Breast epithelium (tissue), 4 donors: Measurements from ENCODE around the gene THAP10. TPM values are rescaled to one million over a fixed set of nuclear protein-coding genes. Genes with fewer than 3 reads are reported as not detected.
A peak's percentile ranks its signal among the peaks of the same experiment; 100 is the strongest.

Experiments
- DNase-seq, 2 donors: peaks; one replicate each; pipeline ENCODE4 v3.0.0-alpha.2; 2019; ENCODE audit warnings: low spot score in 2 of 2
- H3K27ac ChIP-seq, 2 donors: fragments of 200-600 bp; sonication (generic) in 1 of 2; one replicate each; pipeline ENCODE4 v1.5.1; 2016 to 2019; ENCODE audit warnings: mild to moderate bottlenecking in 1 of 2
- H3K27me3 ChIP-seq, 2 donors: fragments of 200-600 bp; sonication (generic) in 1 of 2; one replicate each; pipeline versions ENCODE4 v1.5.1 to v1.6.0; 2017 to 2019; ENCODE audit warnings: control low read depth in 1 of 2, mild to moderate bottlenecking in 1 of 2
- H3K36me3 ChIP-seq: fragments of 200-600 bp; one replicate; pipeline ENCODE4 v1.5.1; 2019
- H3K4me1 ChIP-seq, 2 donors: fragments of 200-600 bp; sonication (generic); one replicate each; pipeline ENCODE4 v1.5.1; 2016 to 2019; ENCODE audit warnings: control low read depth in 1 of 2
- H3K4me3 ChIP-seq, 3 donors: fragments of 200-600 bp; sonication (generic); 1 replicate in 2 of 3; 2 replicates in 1 of 3; pipeline ENCODE4 v1.5.1; 2016 to 2019; ENCODE audit warnings: mild to moderate bottlenecking in 3 of 3, moderate library complexity in 2 of 3
- H3K9me3 ChIP-seq, 2 donors: fragments of 200-600 bp; sonication (generic) in 1 of 2; one replicate each; pipeline ENCODE4 v1.5.1; 2016 to 2019; ENCODE audit warnings: control low read depth in 1 of 2
- CTCF ChIP-seq, 3 donors: fragments of 450-650 bp; IDR thresholded peaks; one replicate each; pipeline ENCODE4 v1.5.1; 2016 to 2017; ENCODE audit warnings: antibody characterized with exemption in 3 of 3, mild to moderate bottlenecking in 3 of 3, moderate library complexity in 3 of 3
- POLR2A ChIP-seq: fragments of 450-650 bp; IDR thresholded peaks from one replicate; pipeline ENCODE4 v1.6.1; 2016; ENCODE audit warnings: antibody characterized with exemption, mild to moderate bottlenecking, moderate library complexity
- POLR2AphosphoS5 ChIP-seq, 3 donors: sonication (generic); formaldehyde crosslinking; IDR thresholded peaks; one replicate each; pipeline ENCODE4 v1.6.1; 2017; ENCODE audit warnings: antibody characterized with exemption in 3 of 3
- intact Hi-C: fragments of 100-400 bp; cut with DNase I; formaldehyde crosslinking; loops from one replicate; pipeline ENCODE4 v1.15.1; 2023; ENCODE audit warnings: low total_unique reads
- total RNA-seq, 3 donors: library from RNA; depleted of rRNA; stranded (reverse); fragments of >200 nt; gene quantifications; one replicate each; pipeline ENCODE4 v1.1.0, GENCODE V29; 2016

Gene THAP10
- total RNA-seq, 3 donors from 2014 or later, result 1.8 to 5.9 (median 5.1) TPM

GRCh38 chr15:70837476-70837875 lies 54.8 kb downstream of the THAP10 start:
- no peak for DNase-seq
- intact Hi-C loops, result no loop called here
- Histone ChIP-seq H3K36me3 (no peaks in the 10 kb centered on the region), H3K4me1 (no peaks in the 10 kb centered on the region), H3K9me3 (no peaks in the 10 kb centered on the region), H3K27me3 (no peaks in the 10 kb centered on the region), H3K27ac (no peak overlapping the region), H3K4me3 (no peak overlapping the region)
- TF ChIP-seq POLR2AphosphoS5 (IDR thresholded peaks at IDR 0.05) (no peak), CTCF (IDR thresholded peaks at IDR 0.05) (no peak)

- peak overlapping the region; percentile 54 to 70 for H3K27ac ChIP-seq
- intact Hi-C loops, result no loop called here
- no peaks in the 10 kb centered on the region for H3K9me3 ChIP-seq
- no peaks in the 10 kb centered on the region for H3K36me3 ChIP-seq
- TF ChIP-seq POLR2A (no peak), CTCF (IDR thresholded peaks at IDR 0.05) (no peak), POLR2AphosphoS5 (IDR thresholded peaks at IDR 0.05) (no peak)
- H3K4me1 ChIP-seq, result no peaks in the 10 kb centered on the region
- H3K4me3 ChIP-seq, result no peak overlapping the region
- DNase-seq, result no peak
- no peaks in the 10 kb centered on the region for H3K27me3 ChIP-seq
Measured at GRCh38 chr15:70835841-70836240, 56.4 kb downstream of the THAP10 start.

- Histone ChIP-seq H3K4me1 (no peaks in the 10 kb centered on the region), H3K27ac (peak overlapping the region; percentile 54 to 70), H3K9me3 (no peaks in the 10 kb centered on the region), H3K36me3 (no peaks in the 10 kb centered on the region), H3K27me3 (no peaks in the 10 kb centered on the region), H3K4me3 (no peak overlapping the region)
- intact Hi-C loops, result no loop called here
- no peak for DNase-seq
- TF ChIP-seq POLR2AphosphoS5 (IDR thresholded peaks at IDR 0.05) (peak in 1 of 3 donors; percentile 45), POLR2A (no peak)
Measured at GRCh38 chr15:70835415-70835814, 56.8 kb downstream of the THAP10 start.

GRCh38 chr15:70834999-70835398 lies 57.2 kb downstream of the THAP10 start:
- Histone ChIP-seq H3K27me3 (no peaks in the 10 kb centered on the region), H3K4me1 (no peaks in the 10 kb centered on the region), H3K27ac (peak overlapping the region in 1 of 2 donors; percentile 70), H3K36me3 (no peaks in the 10 kb centered on the region), H3K9me3 (no peaks in the 10 kb centered on the region), H3K4me3 (no peak overlapping the region)
- no peak for DNase-seq
- TF ChIP-seq CTCF (IDR thresholded peaks at IDR 0.05), result no peak
- TF ChIP-seq POLR2AphosphoS5 (IDR thresholded peaks at IDR 0.05), result no peak
- intact Hi-C loops, result no loop called here

- DNase-seq, result no peak
- intact Hi-C loops, result no loop called here
- H3K9me3 ChIP-seq, result no peaks in the 10 kb centered on the region
- peak overlapping the region in 1 of 2 donors; percentile 29 for H3K27ac ChIP-seq
- no peak for TF ChIP-seq POLR2A
- TF ChIP-seq POLR2AphosphoS5 (IDR thresholded peaks at IDR 0.05), result no peak
- TF ChIP-seq CTCF (IDR thresholded peaks at IDR 0.05), result no peak
- H3K36me3 ChIP-seq, result no peaks in the 10 kb centered on the region
- no peaks in the 10 kb centered on the region for H3K4me1 ChIP-seq
- H3K4me3 ChIP-seq, result no peak overlapping the region
- no peaks in the 10 kb centered on the region for H3K27me3 ChIP-seq
Measured at GRCh38 chr15:70833861-70834765, 58.1 kb downstream of the THAP10 start.
